AG09319 (cell line): ENCODE results near the gene CROCC.

Experiments
- DNase-seq: peaks from one replicate; pipeline ENCODE4 v3.0.0-alpha.2; 2010; ENCODE audit warnings: low read depth; ENCODE audit errors: extremely low read depth
- TF ChIP-seq, protein P1 (sequence below): IDR thresholded peaks from 2 replicates; pipeline ENCODE4 v1.5.1; 2011; ENCODE audit warnings: low read depth, mild to moderate bottlenecking, inconsistent platforms, low read length, moderate library complexity

CROCC gene

DNA sequence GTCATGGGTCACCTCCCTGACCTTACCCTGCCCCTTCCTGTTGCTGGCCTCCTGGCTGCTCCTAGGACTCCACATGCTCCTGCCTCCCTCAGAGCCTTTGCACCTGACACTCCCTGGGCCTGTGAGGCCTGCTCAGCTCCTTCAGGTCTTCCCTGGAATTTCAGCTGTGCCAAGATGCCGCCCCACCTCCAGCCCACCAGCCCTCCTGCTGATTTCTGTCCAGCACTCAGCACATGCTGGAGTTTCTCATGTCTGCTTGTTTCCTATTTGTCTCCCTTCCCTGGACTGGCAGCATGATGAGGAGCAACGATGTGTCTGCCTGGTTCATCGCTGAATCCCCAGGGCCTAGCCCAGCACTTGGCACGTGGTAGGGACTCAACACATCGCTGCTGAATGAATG is 55.6 kb downstream of the CROCC start:
- TF ChIP-seq, protein P1, sequence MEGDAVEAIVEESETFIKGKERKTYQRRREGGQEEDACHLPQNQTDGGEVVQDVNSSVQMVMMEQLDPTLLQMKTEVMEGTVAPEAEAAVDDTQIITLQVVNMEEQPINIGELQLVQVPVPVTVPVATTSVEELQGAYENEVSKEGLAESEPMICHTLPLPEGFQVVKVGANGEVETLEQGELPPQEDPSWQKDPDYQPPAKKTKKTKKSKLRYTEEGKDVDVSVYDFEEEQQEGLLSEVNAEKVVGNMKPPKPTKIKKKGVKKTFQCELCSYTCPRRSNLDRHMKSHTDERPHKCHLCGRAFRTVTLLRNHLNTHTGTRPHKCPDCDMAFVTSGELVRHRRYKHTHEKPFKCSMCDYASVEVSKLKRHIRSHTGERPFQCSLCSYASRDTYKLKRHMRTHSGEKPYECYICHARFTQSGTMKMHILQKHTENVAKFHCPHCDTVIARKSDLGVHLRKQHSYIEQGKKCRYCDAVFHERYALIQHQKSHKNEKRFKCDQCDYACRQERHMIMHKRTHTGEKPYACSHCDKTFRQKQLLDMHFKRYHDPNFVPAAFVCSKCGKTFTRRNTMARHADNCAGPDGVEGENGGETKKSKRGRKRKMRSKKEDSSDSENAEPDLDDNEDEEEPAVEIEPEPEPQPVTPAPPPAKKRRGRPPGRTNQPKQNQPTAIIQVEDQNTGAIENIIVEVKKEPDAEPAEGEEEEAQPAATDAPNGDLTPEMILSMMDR: no peak
- DNase-seq: no peak

- no peak for DNase-seq
Measured at GRCh38 chr1:16978139-16978538, 56.4 kb downstream of the CROCC start.

DNA sequence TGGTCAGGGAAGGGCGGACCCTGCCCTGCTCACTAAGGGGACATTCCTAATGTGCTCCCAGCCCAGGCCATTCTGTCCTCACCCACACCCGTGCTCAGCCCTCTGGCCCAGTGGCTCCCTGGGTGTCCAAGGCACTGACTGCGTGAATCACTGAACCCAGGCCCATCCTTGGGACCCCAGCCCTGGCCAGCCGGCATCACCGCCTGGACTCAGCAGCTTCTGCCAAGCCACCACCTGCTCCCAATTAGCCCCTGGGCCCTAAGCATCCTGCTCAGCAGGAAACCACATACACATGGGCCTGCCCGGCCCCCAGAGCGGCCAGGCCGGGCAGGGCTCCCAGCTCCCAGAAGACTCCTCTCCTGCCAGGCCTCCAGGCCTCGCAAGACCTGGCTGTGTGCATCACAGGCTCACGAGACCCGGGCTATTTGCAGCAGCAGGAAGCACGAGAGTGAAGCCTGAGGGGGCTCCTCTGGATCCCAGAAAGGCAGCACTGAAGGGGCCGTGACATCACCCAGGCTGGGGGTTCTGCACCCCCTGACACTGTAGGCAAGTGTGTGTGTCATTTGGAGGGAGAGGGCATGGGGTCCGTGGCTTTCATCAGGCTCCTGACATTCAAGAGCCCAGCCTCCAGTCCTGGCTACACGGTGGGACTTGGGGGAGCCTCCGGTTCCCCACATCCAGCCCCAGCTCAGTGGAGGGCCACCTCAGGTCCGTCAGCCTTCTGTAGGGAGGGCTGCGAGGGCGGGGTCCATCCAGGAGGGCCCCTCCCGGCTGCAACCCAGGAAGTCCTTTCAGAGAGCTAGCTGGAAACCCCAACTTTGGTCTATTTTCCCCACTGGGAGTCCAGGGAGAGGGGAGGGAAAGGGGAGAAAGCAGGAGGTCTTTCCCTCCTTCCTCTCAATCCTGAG is 57.1 kb downstream of the CROCC start:
- DNase-seq: peak; percentile 92
- TF ChIP-seq, protein P1: no peak

More at GRCh38 chr1:16978139-16978538, 56.4 kb downstream of the CROCC start:
- TF ChIP-seq, protein P1: no peak

- no peak for DNase-seq
- TF ChIP-seq, protein P1: no peak
Measured at GRCh38 chr1:16979475-16980327, 58.0 kb downstream of the CROCC start.

DNA sequence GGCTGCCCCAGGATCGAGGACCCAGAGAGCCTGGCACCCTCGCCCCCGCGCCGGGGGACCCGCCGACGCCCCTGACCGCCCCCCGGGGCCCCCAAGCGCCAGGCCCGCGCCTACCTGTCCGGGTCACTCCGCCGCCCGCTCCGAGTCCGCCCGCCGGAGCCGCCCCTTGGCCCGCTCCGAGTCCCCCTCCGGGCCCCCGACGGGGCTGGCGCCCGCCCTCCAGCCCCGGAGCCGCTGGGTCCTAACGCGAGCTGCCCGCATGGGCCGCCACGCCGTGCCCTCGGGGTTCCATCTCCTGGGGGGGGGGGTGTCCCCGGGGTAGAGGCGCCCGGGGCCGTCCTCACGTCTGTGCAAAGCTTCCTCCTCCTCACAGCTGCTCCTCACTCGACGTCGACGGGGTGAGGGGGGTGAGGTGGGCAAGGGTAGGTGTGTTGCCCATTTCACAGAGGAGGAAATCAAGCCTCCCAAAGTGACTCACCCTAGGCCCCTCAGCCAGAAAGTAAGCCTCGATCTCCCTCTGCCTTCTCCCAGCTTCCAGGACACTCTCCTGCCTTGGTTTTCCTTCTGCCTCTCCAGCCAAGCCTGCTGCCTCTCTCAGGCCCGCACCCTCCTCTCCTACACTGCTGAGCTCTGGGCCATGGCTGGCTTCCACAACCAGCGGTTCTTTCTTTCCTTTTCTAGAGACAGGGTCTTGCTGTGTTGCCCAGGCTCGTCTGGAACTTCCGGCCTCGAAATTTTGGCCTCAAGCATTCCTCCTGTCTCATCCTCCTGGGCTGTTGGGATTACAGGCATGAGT is 58.9 kb downstream of the CROCC start, which contains the start of gene MFAP2:
Gene MFAP2, minus strand, starts transcription at position 148 of the 796 bp plus-strand sequence. CDS start 2,347 bp downstream, outside the sequence.
- no peak for DNase-seq

DNA sequence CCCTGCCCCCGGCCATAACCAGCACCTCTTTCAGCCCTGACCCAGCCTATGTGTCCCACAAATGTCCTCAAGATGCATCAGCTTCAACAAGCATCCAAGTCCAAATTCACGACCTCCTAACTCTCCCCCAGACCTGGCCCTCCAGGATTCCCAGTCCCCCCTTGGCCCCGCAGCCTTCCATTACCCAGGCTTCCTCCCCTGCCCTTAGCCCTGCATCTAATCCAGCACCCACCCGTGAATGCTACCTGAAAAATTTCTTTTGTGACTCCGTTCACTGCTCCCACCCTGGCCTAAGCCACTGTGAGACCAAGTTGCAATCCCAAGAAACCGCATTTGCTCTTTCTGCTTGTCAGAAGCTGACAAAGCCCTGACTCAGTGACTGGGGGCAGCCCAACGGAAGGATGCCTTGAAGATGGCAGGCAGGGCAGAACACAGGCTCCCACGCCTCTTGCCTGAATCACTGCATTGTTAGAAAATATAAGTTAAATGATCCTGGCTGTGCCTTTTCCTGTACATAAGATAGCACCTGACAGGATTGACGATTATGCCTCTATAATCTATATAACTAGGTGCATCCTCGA is 59.6 kb downstream of the CROCC start:
- TF ChIP-seq, protein P1: no peak
- DNase-seq: peak; percentile 36

More for the DNA sequence above, 58.9 kb downstream of the CROCC start, which contains the start of gene MFAP2:
- TF ChIP-seq, protein P1: no peak
